Astrocyte (in vitro differentiated cells and primary cell): ENCODE measurements around the gene ESYT1. TPM values are rescaled to one million over a fixed set of nuclear protein-coding genes. Genes with fewer than 3 reads are reported as not detected.

Source experiments
- DNase-seq: peaks from one replicate; pipeline ENCODE4 v3.0.0-alpha.2; 2010; ENCODE audit warnings: low read depth
- FAIRE-seq: peaks from 2 replicates; lab custom pipeline; 2011; peaks lifted over from hg19 to GRCh38; lab: Jason Lieb, UNC
- H2AFZ ChIP-seq: 2 replicates; pipeline ENCODE4 v1.6.0; 2012; ENCODE audit warnings: low read depth, low read length, inconsistent platforms
- H3K27ac ChIP-seq: 2 replicates; pipeline ENCODE4 v1.5.1; 2011; ENCODE audit warnings: low read depth, low read length, inconsistent platforms
- H3K27me3 ChIP-seq: 2 replicates; pipeline ENCODE4 v1.6.0; 2011; ENCODE audit warnings: low read length, inconsistent platforms; ENCODE audit not compliant: insufficient read depth
- H3K36me3 ChIP-seq: 2 replicates; pipeline ENCODE4 v1.5.1; 2011; ENCODE audit warnings: low read length, inconsistent platforms; ENCODE audit not compliant: insufficient read depth
- H3K4me1 ChIP-seq: 2 replicates; pipeline ENCODE4 v1.5.1; 2011; ENCODE audit warnings: low read length, inconsistent platforms; ENCODE audit not compliant: insufficient read depth
- H3K4me2 ChIP-seq: 2 replicates; pipeline ENCODE4 v1.6.0; 2012; ENCODE audit warnings: low read length, inconsistent platforms
- H3K4me3 ChIP-seq: 2 replicates; pipeline ENCODE4 v1.5.1; 2011; ENCODE audit warnings: low read depth, mild to moderate bottlenecking, low read length, inconsistent platforms; ENCODE audit not compliant: insufficient read depth
- H3K79me2 ChIP-seq: 2 replicates; pipeline ENCODE4 v1.6.0; 2012; ENCODE audit warnings: mild to moderate bottlenecking, low read length, inconsistent platforms; ENCODE audit not compliant: insufficient read depth
- H3K9ac ChIP-seq: 2 replicates; pipeline ENCODE4 v1.6.0; 2012; ENCODE audit warnings: mild to moderate bottlenecking, low read length, inconsistent platforms
- H3K9me3 ChIP-seq: 2 replicates; pipeline ENCODE4 v1.5.1; 2012; ENCODE audit warnings: low read depth, mild to moderate bottlenecking, low read length, inconsistent platforms; ENCODE audit not compliant: insufficient read depth
- H4K20me1 ChIP-seq: 2 replicates; pipeline ENCODE4 v1.6.0; 2012; ENCODE audit warnings: low read length, inconsistent platforms; ENCODE audit not compliant: insufficient read depth
- H3K27ac Mint-ChIP-seq: one replicate; pipeline ENCODE4 v1.8.0; 2021; ENCODE audit warnings: mild to moderate bottlenecking, mixed read lengths; ENCODE audit not compliant: unreplicated experiment
- H3K27me3 Mint-ChIP-seq: one replicate; pipeline ENCODE4 v1.8.0; 2021; ENCODE audit warnings: low read depth, mixed read lengths; ENCODE audit not compliant: unreplicated experiment
- H3K36me3 Mint-ChIP-seq: one replicate; pipeline ENCODE4 v1.8.0; 2021; ENCODE audit warnings: low read depth, mixed read lengths; ENCODE audit not compliant: unreplicated experiment
- H3K4me1 Mint-ChIP-seq: one replicate; pipeline ENCODE4 v1.8.0; 2021; ENCODE audit warnings: low read depth, mixed read lengths; ENCODE audit not compliant: unreplicated experiment
- H3K4me3 Mint-ChIP-seq: one replicate; pipeline ENCODE4 v1.8.0; 2021; ENCODE audit warnings: mild to moderate bottlenecking, moderate library complexity, mixed read lengths; ENCODE audit not compliant: unreplicated experiment
- H3K9me3 Mint-ChIP-seq: one replicate; pipeline ENCODE4 v1.8.0; 2021; ENCODE audit warnings: mild to moderate bottlenecking, mixed read lengths; ENCODE audit not compliant: unreplicated experiment
- EZH2 ChIP-seq: IDR thresholded peaks from 2 replicates; pipeline ENCODE4 v1.6.1; 2012; ENCODE audit warnings: mild to moderate bottlenecking, low read length, inconsistent platforms; ENCODE audit not compliant: insufficient read depth
- total RNA-seq: library from RNA; stranded (reverse); gene quantifications from 2 replicates; pipeline ENCODE4 v1.2.1, GENCODE V29; 2021
- TF ChIP-seq, protein P1 (sequence below): IDR thresholded peaks from 2 replicates; pipeline ENCODE4 v1.5.1; 2011; ENCODE audit warnings: low read depth, mild to moderate bottlenecking, inconsistent platforms, low read length, moderate library complexity; ENCODE audit not compliant: insufficient read depth

ESYT1 gene
- total RNA-seq, 1 donor from 2014 or later, result 142 TPM

DNA sequence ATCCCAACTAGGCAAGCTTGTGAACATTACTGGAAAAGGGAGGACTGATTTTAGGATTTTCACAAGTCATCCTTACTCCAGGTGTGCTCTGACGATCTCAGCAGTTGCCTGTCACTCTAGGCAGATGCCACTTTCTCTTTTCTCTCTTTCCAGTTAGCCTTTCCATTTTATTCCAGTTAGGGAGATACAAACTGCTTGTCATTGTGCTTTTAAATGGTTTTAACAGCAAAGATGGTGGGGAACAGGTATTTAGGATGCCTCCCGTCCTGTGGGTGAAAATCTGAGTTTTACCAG is 22.5 kb upstream of the ESYT1 start:
- Histone ChIP-seq H3K36me3 (peaks cover 21% of the 10 kb centered on the region), H3K4me2 (peak overlapping the region; percentile 88), H3K79me2 (peaks cover 43% of the 10 kb centered on the region), H3K4me3 (peak overlapping the region; percentile 90), H3K9ac (peak overlapping the region; percentile 99), H3K27ac (no peak overlapping the region), H4K20me1 (peaks cover 20% of the 10 kb centered on the region), H3K27me3 (no peaks in the 10 kb centered on the region), H3K4me1 (no peaks in the 10 kb centered on the region), H2AFZ (no peak overlapping the region), H3K9me3 (no peaks in the 10 kb centered on the region)
- Mint-ChIP-seq H3K4me1 (peaks cover 12% of the 10 kb centered on the region), H3K36me3 (peaks cover 15% of the 10 kb centered on the region), H3K27ac (peak overlapping the region; percentile 95), H3K9me3 (no peaks in the 10 kb centered on the region), H3K27me3 (no peaks in the 10 kb centered on the region), H3K4me3 (peak overlapping the region; percentile 99)
- TF ChIP-seq, protein P1, sequence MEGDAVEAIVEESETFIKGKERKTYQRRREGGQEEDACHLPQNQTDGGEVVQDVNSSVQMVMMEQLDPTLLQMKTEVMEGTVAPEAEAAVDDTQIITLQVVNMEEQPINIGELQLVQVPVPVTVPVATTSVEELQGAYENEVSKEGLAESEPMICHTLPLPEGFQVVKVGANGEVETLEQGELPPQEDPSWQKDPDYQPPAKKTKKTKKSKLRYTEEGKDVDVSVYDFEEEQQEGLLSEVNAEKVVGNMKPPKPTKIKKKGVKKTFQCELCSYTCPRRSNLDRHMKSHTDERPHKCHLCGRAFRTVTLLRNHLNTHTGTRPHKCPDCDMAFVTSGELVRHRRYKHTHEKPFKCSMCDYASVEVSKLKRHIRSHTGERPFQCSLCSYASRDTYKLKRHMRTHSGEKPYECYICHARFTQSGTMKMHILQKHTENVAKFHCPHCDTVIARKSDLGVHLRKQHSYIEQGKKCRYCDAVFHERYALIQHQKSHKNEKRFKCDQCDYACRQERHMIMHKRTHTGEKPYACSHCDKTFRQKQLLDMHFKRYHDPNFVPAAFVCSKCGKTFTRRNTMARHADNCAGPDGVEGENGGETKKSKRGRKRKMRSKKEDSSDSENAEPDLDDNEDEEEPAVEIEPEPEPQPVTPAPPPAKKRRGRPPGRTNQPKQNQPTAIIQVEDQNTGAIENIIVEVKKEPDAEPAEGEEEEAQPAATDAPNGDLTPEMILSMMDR, result no peak
- no peak for TF ChIP-seq EZH2
- no peak for DNase-seq
- no peak for FAIRE-seq

DNA sequence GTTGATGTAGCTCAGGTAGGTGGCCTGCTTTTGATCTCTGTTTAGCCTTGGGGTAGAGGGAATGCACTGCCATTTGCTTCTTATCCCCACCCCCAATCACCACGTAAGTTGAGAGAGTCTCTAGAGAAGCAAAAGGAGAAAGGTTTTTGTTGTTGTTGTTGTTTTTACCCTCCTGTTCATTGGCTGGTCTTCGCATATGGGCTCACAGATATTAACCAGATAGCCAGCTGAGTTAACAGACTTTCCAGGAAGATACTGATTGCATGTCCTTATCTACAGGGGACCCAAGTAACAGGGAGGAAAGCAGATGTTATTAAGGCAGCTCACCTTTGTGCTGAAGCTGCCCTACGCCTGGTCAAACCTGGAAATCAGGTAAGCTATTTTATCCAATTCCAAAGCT is 20.8 kb upstream of the ESYT1 start:
- Histone ChIP-seq H2AFZ (no peak overlapping the region), H3K4me1 (no peaks in the 10 kb centered on the region), H3K4me2 (no peak overlapping the region), H3K9me3 (no peaks in the 10 kb centered on the region), H3K36me3 (peaks cover 35% of the 10 kb centered on the region), H3K9ac (peak overlapping the region; percentile 1), H3K27me3 (no peaks in the 10 kb centered on the region), H3K79me2 (peaks cover 43% of the 10 kb centered on the region), H3K4me3 (no peak overlapping the region), H3K27ac (no peak overlapping the region), H4K20me1 (peaks cover 20% of the 10 kb centered on the region)
- FAIRE-seq, result no peak
- TF ChIP-seq, protein P1, result no peak
- Mint-ChIP-seq H3K36me3 (peaks cover 13% of the 10 kb centered on the region), H3K4me3 (no peak overlapping the region), H3K9me3 (no peaks in the 10 kb centered on the region), H3K27ac (no peak overlapping the region), H3K27me3 (no peaks in the 10 kb centered on the region), H3K4me1 (peaks cover 12% of the 10 kb centered on the region)
- DNase-seq, result no peak

DNA sequence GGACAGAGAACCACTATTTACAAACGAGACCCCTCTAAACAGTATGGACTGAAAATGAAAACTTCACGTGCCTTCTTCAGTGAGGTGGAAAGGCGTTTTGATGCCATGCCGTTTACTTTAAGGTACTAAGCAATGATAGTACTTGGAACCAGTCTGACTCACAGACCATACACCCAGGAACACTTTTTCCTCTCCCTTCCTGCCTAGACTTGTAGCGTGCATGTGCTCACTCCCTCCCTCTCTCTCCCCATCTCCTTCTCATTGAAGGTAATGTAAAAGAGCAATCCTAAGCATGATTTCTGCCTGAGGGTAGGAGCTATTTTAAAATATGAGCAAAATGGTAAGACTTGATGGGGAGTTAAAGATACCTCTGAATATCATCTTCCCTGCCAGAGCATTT is 17.5 kb upstream of the ESYT1 start:
- FAIRE-seq (no peak), DNase-seq (no peak)
- Histone ChIP-seq H3K4me3 (no peak overlapping the region), H3K9me3 (no peaks in the 10 kb centered on the region), H3K27me3 (no peaks in the 10 kb centered on the region), H3K9ac (no peak overlapping the region), H3K4me2 (no peak overlapping the region), H4K20me1 (peaks cover 14% of the 10 kb centered on the region), H3K4me1 (peaks cover 3% of the 10 kb centered on the region), H3K79me2 (peaks cover 30% of the 10 kb centered on the region), H3K27ac (no peak overlapping the region), H3K36me3 (peaks cover 45% of the 10 kb centered on the region), H2AFZ (no peak overlapping the region)
- Mint-ChIP-seq H3K36me3 (peaks cover 17% of the 10 kb centered on the region), H3K4me1 (peaks cover 5% of the 10 kb centered on the region), H3K27me3 (no peaks in the 10 kb centered on the region), H3K9me3 (no peaks in the 10 kb centered on the region), H3K27ac (no peak overlapping the region), H3K4me3 (no peak overlapping the region)
- TF ChIP-seq EZH2, result no peak
- TF ChIP-seq, protein P1, result no peak
